ENCODE data around the gene SPTBN4.

- TF ChIP-seq CTCF (conservative IDR thresholded peaks at IDR 0.05 in 1 of 2, IDR thresholded peaks at IDR 0.05 in 1 of 2; ENCODE audit: low read depth in 1 of 2, low read length in 2 of 2) (no peak), EZH2 (IDR thresholded peaks at IDR 0.05; ENCODE audit: low read length, missing control alignments) (no peak)
Measured at GRCh38 chr19:40614622-40615411, 148.0 kb downstream of the SPTBN4 start.

All from fibroblast of lung (primary cell).